Keratinocyte (primary cell): ENCODE results near the gene MERTK.

Source experiments
- CTCF ChIP-seq, 3 experiments: IDR thresholded peaks in 1 of 3; conservative IDR thresholded peaks in 1 of 3; optimal IDR thresholded peaks in 1 of 3; 2 replicates in 2 of 3; 3 replicates in 1 of 3; pipeline versions ENCODE3 to v1.5.1; 2011; ENCODE audit warnings: low read length in 3 of 3, mild to moderate bottlenecking in 3 of 3, moderate library complexity in 2 of 3, control low read depth in 1 of 3, inconsistent platforms in 1 of 3; ENCODE audit not compliant: insufficient read depth in 2 of 3; ENCODE audit errors: extremely low read depth in 1 of 3
- EZH2 ChIP-seq: IDR thresholded peaks from one replicate; pipeline ENCODE4 v1.6.1; 2012; ENCODE audit warnings: inconsistent platforms, mild to moderate bottlenecking, low read length, moderate library complexity

GRCh38 chr2:111947219-111947618 lies 48.8 kb downstream of the MERTK start:
- TF ChIP-seq CTCF (optimal IDR thresholded peaks at IDR 0.05 in 1 of 3, IDR thresholded peaks at IDR 0.05 in 1 of 3, conservative IDR thresholded peaks at IDR 0.05 in 1 of 3; ENCODE audit: extremely low read depth in 1 of 3, insufficient read depth in 2 of 3, low read length in 3 of 3), result no peak
- no peak for TF ChIP-seq EZH2
